Glomerular endothelial cell (primary cell): Measurements from ENCODE around the gene PAX5. TPM values are rescaled to one million over a fixed set of nuclear protein-coding genes. Genes with fewer than 3 reads are reported as not detected.

Experiments
- DNase-seq: peaks from one replicate; pipeline ENCODE4 v3.0.0-alpha.2; 2011; ENCODE audit warnings: low read depth, low spot score; ENCODE audit errors: extremely low read depth
- total RNA-seq: library from RNA; depleted of rRNA; stranded (reverse); fragments of >200 nt; gene quantifications from 2 replicates; pipeline ENCODE4 v1.2.3, GENCODE V29; 2015

PAX5 gene
- total RNA-seq, 1 donor from 2014 or later: not detected

DNA sequence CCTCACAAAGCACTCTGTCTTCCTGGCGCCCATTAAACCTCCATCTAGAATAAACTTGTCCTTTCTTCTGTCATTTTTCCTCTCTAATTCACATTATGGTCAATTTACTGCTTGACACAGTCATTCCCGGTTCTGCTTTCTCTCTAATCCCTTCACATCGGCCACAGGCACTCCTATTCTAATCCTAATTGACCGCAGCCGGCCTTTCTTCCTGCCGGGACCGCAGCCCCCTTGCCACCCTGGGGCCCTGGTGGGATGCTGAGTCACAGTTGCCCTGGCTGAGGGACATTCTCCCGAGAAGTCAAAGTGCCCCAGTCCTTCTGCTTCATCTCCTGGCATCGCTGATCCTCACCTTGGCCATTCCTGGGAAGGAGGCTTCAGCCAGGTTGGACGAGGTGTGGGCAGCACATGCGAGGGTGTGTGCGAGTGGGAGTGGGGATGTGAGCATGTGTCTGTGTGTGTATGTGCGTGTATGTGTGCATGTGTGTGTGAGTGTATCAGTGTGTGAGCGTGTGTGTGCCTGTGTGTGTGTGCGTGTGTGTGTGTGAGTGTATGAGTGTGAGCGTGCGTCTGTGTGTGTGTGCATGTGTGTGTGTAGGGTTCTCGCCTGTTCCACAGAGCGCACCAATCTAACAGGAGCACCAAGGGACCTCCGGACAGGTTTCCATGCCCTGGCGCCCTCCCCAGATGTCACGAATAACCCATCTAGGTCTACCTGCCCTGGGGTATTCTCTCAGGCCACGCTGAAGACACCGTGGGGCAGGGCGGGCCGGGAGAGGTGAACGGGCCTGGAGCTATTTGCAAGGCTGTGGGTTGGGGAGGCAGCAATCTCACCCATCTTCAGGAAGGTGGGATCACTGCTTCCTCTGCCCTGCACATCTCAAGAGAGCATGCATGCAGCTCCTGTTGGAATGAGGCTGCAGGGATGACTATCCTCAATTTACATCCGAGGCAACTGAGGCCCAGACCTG, 191.2 kb downstream of the PAX5 start:
- DNase-seq: no peak

DNA sequence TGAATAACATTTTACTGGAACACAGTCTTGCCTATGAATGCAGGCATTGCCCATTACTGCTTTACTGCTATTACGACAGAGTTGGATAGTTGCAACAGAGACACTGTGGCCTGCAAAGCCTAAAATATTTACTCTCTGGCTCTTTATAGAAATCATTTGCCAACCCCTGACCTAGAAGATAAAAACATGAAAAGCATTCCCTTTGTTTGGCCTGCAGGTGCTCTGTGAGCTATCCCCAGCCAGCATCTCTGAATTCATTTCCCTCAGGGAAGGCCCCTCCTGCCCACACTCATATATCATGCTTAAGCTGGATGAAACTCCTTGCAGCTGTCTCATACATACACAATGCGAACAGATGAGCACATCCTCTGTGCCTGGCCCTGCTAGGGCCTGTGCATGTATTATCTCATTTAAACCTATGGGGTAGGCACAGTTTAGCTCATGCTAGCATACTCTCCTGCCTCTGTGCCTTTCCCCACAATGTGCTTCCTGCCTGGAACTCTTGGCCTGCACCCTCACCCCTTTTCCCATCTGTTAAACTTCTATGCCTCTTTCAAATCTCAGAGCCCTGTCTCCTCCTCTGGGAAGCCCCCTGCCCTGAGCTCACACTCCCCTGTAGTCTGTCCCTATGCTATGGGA, 193.1 kb downstream of the PAX5 start:
- DNase-seq: no peak

DNA sequence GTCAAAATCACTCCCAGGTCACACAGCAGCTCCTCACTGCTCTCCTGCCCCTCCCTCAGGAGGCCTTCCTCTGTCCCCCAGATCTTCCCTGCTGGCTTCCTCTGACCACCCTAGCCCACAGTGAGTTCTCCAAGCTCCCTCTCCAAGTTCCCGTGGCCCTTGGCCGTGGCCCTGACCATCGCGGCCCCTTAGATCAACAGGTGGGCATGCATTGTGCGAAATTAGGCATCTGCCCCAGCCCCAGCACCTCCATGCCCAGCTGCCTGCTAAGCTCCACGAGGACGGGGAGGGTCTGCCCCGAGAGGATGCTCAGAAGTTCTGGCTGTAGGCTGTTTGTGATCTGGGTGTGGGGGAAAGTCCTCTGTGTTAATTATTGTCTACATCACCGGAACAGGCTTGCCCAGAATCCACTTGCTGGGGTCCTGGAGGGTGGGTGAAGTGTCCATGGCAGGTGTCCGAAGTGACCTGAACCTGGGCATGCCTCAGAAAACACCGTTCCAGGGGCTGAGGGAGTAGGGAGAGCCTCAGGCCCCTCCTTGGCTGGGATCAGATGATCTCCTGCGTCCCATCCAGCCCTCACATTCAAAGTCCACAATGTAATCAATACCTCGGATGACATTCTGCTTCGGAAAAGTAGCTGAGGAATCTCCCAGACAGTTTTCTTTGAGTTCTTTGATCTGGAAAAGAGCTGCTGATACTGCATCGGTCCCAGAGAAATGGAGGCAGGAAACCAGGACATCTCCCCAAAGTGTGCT, 194.8 kb downstream of the PAX5 start:
- DNase-seq: no peak

DNA sequence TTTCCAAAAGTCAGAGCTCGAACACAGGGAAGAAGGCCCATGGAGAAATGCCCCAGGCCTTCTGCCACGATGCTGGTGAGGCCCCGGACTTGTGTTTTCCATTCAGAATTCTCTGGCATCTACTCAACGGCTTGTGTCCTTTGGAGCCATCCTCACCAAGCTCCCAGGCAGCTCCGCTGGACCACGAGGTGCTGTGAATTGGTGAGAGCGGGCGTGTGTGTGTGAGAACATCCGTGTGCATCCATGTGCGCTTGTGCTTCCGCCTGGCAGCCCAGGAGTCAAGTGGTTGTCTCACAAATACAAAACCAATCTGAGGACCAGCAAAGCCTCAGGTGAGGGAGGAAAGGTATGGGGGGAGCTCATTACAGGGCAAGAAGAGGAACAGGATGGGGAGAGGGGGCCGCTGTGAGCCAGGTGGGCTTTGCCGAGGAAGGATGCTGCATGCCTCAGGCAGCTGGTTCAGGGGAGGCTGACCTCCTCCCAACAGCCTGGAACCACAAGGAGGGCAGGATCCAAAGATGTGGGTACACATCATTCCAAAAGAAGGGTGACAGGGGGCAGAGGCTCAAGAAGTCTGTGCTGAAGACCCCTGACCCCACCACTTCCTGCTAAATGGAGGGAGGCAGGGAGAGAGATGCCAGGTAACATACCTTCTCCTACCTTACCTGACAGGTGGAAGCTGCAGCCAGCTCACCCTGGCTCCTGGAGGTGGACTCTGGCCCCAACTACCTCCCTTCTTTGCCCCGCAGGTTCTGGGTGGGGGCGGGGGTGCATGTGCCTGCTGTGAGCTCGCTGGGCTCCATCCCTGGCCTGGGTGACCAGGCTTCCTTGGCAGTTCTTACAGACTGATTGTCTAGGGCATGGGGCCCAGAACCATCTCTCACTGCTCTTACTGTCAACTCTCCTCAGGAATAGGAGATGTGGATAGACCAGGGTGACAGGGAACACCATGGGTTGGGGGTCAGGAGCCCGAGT, 196.3 kb downstream of the PAX5 start:
- no peak for DNase-seq

DNA sequence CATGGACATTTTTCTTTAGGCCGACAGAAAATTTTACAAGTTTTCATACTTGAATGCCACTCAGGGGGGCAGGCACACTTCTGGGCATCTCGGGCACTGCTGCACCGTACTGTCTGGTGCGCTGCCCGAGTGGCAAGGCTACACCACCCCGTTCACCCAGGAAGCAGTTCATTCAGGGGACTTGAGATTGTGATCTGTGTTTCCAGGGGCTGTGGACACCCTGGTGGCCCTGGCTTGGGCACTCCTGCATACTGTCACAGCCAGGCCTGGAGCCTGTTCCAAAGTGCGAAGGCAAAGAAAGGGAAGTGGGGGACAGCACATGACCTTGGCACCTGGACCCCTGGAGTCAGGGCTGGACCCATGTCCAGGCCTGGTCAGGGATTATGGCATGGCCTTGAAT, 197.6 kb downstream of the PAX5 start:
- DNase-seq: no peak

DNA sequence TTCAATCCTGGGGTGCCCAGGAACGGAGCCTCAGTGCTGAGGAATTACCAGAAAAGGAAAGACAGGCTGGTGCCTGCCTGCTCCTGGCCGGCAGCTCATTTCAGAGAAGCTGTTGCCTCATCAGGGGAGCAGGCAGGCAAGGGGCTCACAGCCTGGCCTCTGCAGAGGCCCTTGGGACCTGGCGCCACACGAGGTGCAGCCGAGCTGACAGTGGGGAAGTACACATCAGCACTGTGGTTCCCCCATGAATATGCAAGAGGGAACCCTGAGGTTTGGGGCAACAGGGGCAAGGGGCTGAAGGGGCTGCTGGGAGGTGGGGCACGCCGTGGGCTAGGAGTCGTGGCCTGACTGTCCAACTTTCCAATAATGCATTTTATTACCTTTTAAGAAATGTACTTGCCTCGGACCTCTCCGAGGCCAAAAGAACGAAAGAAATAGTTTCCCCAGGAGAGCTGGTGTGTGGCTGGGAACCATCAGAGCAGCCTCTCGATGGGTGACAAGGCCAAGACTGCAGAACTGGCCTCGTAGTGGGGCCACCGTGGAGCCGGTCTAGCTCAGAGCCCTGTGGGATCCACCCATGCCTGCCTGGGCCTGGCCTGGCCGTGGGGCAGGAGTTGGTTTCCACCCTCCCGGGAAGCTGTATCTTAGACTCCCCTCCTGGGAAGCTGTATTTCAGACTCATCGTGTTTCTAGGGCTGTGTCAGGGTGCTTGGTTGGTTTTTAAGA, 198.6 kb downstream of the PAX5 start:
- DNase-seq: no peak

DNA sequence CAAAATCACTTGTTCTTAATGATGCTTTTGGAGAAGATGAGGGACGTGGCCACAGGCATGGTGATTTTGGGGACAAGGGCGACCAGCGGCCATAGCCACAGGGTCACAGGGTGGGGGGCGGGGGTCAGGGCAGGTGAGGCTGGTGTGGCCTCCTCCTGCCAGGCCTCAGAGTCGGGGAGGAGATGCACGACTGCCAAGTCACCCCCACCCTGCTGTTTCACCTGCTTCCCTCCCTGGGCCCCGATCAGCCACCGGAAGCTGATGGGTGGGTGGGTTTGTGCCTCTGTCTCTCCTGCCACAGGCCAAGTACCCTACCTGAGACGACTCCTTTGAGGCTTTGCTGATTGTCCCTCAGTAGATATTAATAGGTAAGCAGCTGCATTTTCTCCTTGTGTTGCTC, 199.3 kb downstream of the PAX5 start:
- no peak for DNase-seq

DNA sequence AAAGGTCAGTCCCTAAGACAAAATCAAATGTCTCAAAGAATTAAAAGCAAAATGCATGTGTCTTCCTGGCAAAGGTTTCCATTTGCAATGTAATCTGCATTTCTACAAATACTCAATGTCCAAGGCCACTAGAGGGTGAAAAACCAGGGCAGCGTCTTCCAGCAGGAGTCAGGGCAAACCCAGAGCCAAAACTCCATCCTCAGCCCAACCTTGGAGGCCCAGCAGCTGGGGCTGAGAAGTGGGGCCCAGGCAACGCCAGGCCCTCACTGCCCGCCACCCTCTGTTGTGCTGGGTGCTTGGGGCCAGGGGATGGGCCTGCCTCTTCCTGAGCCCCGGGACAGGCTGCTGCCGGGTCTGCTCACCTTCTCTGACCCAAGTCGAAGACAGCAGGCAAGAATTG, 200.1 kb downstream of the PAX5 start:
- no peak for DNase-seq

DNA sequence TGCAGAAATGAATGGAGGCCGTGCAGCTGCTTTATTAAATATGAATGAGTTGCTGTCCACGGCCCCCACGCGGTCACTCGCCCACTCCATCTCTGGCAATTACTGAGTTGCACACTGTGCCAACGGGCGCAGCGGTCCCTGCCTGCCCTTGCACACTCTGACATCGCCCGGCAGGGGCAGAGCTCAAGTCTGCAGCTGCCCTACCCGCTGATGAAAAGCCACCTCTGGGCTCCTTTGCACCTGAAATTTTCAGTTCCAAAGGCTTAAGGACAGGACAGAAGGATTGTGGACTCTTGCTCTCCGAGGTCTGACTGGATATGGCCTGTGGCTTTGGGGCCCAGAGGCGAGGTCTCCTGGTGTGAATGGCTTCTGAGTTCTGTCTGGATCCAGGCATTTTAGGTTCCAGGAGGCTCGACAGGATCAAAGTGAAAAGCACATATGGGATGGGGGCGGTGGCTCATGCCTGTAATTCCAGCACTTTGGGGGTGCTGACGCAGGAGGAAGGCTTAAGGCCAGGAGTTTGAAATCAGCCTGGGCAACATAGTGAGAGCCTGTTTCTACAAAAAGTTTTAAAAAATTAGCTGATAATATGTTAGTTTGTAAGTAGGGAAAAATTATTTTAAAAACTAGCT, 201.8 kb downstream of the PAX5 start:
- no peak for DNase-seq

DNA sequence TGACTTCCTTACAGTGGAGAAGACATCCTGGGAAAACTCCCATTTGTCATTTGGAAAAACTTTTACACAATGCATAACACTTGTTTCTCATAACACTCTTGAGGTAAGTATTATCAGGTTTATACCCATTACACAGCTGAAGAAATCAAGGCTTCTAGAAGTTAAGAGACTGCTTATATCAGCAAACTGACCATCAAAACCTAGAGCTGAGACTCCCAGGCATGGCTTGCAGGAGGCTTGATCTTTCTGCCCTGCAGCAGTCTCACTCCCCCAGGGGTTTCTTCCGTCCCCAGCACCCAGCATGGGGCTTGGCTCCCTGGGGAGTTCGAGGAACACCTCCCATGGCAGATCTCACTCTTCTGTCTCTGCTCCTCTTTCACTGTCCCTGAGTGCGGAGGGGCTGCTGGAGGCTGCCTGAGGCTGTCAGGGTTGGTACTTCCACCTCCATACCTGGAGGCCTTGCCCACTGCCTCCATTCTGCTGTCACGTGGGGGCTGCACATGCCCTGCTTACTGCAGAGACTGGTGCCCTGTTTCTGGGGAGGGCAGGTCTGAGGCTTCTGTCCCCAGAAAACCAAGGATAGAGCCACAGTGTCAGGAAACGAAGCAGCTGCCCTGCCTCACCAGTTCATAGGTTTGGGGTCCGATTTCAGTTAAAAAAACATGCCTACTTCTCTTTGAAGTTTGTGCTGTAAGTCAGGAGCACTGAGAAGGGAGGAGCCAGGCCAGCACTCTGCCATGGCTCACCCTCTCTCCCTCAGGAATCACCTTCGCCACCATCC, 202.5 kb downstream of the PAX5 start:
- no peak for DNase-seq

DNA sequence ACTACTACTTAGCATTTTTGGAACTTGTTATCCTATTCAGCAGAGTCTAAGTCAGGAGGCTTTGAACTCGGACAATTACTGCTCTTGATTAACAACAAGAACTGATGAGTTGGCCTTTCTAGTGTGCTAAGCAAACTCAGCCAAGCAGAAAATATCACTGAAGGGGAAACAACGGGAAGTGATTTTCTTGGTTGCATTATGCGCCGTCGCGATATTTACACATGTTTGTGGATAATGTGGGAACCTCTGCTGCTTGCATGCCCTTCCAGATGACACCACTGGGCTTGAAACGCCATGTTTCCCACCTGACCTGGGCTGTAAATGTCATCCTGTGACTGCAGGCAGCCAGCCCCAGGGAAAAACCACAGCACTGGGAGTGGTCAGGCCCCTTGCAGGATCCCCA, 205.5 kb downstream of the PAX5 start:
- DNase-seq: no peak

DNA sequence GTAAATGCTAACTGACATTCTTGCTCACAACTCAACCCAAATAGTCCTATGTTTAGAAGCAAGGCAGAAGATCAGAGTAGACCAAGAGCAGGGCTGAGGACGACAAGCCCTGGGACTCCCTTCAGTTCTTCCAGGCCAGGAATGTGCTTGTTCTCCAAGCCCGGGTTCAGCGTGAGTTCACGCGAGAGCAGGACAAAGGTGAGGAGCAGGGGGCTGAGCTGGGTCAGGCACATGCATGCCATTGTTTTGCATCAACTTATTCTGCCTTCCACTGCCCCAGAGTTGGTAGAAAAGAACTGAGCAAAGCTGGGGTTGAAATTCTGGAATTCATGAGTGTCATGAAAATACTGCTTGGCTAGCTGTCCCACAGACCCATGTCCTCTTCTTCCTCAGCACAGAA, 206.5 kb downstream of the PAX5 start:
- no peak for DNase-seq

DNA sequence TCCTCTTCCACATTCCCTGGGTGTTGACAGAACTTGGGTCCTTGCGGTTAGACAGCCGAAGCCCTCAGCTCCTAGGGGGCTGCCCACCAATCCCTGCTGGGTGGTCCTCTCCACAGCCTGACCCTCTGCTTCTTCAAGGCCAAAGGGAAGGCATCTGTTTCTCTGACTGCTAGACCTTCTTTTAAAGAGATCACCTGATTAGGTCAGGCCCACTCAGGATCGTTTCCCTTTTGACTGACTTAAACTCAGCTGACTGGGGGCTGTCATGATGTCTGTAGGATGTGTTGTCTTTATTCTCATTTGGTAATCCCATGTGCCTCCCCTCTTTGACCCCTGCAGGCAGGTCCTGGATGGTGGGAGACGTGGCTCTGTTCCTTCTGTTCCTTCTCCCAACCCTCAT, 207.5 kb downstream of the PAX5 start:
- no peak for DNase-seq

DNA sequence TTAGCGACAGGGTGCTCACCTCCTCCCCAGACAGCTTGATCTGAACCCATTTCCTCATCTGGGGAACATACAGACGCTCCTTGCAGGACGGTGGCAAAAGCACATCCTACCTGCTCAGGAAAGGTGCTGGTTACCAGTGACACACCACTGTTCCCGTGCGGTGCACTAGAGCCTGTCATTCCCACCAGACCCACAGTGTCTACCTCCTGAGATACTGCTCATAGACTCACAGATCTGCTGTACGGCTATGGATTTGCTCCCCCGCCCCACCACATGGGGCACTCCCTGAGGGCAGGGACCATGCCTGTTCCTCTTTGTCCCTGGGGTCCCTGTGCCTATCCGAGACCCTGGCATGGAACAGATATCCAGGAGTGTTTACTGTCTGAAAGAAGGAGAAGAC, 208.9 kb downstream of the PAX5 start:
- DNase-seq: no peak

DNA sequence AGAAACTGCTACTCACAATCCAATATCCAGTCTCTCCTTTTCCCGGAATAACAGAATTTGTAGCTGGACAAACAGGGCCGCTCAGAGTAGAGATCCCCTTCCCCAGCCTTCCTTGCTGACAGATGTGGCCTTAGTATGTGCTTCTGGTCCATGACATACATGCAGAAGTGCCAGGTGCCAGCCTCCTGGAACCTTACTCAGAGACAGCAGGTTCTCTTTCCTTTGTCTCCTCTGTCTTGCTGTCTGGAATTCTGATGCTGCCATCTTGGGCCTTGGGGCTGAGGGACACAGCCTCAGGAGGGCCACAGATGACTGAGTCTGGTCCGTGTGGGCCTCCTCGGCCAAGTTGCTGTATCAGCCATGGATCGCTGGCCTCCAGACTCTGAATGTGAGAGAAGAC, 210.1 kb downstream of the PAX5 start:
- DNase-seq: no peak

DNA sequence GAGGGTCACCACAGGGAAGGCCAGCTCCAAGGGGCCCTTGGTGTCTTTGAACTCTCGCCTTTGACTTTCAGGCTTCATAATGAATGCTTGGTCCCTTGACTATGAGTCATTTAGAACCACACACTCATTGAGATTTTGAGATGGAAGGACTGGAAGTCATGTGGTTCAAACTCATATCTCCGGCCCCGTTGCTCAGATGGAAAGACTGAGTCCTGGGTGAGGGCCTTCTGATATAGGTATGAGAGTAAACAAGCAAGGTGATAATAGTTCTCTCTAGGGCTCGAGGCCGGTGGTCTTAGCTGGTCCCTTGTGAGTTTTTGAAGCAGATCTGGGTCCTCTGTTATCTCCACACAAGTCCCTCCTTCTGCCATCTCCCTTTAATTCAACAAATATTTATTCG, 210.6 kb downstream of the PAX5 start:
- DNase-seq: no peak

DNA sequence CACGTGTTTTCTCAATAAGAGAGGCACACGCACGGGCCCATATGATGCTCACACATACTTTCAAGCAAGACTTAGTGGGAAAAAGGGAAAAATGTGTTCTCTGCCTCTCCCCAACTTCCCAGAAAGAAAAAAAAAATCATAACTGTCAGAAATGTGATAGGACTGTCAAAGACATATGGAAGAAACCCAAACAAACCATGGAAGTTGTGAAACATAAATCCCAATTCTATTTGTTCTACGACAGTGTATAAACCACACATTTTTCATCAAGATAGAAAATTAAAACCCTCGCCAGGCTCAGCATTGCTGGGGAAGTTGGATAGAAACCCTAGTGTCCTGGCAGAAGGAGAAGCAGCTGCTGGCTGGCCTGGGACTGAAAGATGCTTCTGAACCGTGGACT, 211.9 kb downstream of the PAX5 start:
- DNase-seq: no peak

DNA sequence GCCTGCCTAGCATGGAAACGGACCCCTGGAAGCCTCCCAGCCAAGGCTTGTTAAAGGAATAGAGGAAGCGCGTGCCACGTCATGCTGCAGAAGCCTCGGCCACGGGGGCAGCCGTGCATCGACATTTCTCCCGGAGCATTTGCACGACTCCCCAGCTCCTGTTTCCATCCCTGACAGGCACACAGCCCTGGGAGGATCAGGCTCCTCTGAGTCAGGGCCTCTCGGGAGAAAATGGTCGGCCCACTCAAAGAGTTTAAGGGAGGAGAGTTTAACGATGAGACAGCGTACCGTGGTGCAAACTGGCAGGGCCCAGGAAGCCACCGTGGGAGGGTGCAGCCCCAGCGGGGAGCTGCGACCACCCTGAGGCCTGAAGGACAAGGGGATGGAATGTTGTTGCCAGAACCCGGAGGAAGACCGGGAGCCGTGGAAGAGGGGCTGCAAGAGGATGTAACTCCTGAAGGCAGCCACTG, 213.6 kb downstream of the PAX5 start:
- no peak for DNase-seq
